DND-41 (cell line): ENCODE results near the gene HES4.
"Not testable (repeated sequence)": the region's sequence is repeated elsewhere in the genome, so short reads cannot be mapped to it uniquely, and the experiment has no call there.

Experiments used
- CTCF ChIP-seq: IDR thresholded peaks from 2 replicates; pipeline ENCODE4 v1.5.1; 2012; ENCODE audit warnings: borderline replicate concordance, low read length, moderate library complexity, mild to moderate bottlenecking; ENCODE audit not compliant: poor library complexity, severe bottlenecking; ENCODE audit errors: extremely low read depth
- EZH2 ChIP-seq: IDR thresholded peaks from 3 replicates; pipeline ENCODE4 v1.6.1; 2012; ENCODE audit warnings: borderline replicate concordance, low read depth, mild to moderate bottlenecking, moderate library complexity, low read length, inconsistent platforms; ENCODE audit not compliant: severe bottlenecking

- not testable (repeated sequence) for TF ChIP-seq CTCF, EZH2
Measured at GRCh38 chr1:1030867-1031658, 31.2 kb upstream of the HES4 start.
